Stimulated activated CD8-positive, alpha-beta memory T cell treated with anti-CD3 and anti-CD28 coated beads, Interleukin-4, amount 100 ng/mL, for 1 hour (primary cell): ENCODE measurements around the gene STX2.

Experiments
- DNase-seq, 2 donors: peaks; one replicate each; pipeline ENCODE4 v3.0.0-alpha.2; 2020; ENCODE audit warnings: low read depth in 2 of 2, low spot score in 1 of 2

Gene STX2

GRCh38 chr12:130831876-130832405 is 7.1 kb downstream of the STX2 start:
- DNase-seq = no peak

- DNase-seq = no peak
Observed at GRCh38 chr12:130831246-130831645, 7.8 kb downstream of the STX2 start.

- DNase-seq = no peak
Observed at GRCh38 chr12:130830246-130830551, 8.9 kb downstream of the STX2 start.

DNA sequence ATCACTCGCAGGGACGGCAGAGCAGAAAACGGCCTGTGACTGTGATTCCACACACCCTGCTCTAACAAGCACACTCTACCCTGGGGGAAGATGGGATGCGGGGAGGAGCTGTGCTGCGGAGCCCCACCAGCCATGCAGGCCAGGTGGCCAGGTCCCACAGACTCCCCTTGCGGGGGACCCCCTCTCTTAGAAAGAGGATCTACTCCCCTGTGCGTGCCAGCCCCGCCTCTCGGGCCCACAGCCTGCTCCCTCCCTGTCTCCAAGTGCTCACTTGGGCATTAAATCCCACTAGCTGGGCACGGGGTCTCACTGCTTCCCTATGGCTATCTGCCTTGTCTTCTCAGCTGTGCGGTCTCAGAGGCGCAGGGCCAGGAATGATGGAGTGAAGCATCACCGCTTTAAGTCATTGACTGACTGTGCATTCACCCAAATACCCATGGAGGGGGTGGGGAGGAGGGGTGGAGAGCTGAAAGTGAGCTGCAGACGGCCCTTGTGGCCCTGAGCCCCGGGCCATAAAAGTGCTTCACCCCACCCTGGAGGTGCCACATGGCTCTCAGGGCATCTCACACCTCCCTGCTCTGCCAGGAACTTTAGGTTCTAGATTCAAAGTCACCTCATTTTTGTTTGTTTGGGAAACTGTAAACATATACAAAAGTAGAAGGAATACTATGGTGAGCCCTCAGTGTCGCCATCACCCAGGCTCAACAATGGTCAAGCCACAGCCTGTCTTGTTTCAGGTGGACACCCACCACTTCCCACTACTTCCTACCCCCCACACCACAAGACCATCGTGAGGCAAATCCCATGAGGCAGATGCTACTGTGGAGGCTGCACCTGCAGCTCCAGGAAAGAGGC is 9.4 kb downstream of the STX2 start:
- no peak for DNase-seq

- no peak for DNase-seq
Observed at GRCh38 chr12:130828895-130829294, 10.2 kb downstream of the STX2 start.

GRCh38 chr12:130827432-130827831 is 11.6 kb downstream of the STX2 start:
- no peak for DNase-seq

- peak; percentile 38 to 51 for DNase-seq
Observed at GRCh38 chr12:130826151-130826801, 12.8 kb downstream of the STX2 start.

DNA sequence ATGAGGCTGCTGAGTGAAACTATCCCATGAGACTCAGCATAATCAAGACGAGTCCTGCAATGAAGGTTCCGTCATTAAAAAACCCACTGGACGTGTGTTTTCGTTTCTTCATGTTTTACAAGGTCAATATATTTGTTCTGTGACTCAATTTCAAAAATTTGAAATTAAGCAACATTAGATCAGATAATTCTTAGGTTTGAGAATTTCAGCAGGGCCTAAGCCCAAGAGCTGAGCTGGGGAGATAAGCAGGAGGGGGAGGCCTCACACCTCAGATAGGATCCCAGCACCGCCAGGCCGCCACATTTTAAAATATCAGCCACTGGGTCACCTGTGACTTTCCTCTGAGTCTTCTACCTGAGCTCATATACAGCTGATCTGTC is 13.3 kb downstream of the STX2 start:
- no peak for DNase-seq

DNA sequence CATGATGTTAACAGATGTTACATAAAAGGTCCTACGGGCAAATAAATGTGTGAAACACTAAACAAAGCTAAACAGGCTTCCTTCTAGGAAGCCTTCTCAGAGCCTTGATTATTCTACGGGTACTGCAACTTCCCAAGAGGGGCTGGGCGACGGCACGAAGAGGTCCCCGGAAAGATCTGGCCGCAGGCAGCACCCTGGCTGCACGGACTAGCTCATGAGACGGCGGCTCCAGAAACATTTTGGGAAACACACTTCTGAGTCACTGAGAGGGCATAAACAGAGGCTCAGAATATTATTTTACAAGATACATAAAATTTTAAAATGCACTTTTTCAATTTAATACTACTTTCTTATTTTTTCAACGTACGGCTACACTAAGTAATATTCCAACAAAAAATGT is 19.4 kb downstream of the STX2 start:
- DNase-seq = no peak

DNA sequence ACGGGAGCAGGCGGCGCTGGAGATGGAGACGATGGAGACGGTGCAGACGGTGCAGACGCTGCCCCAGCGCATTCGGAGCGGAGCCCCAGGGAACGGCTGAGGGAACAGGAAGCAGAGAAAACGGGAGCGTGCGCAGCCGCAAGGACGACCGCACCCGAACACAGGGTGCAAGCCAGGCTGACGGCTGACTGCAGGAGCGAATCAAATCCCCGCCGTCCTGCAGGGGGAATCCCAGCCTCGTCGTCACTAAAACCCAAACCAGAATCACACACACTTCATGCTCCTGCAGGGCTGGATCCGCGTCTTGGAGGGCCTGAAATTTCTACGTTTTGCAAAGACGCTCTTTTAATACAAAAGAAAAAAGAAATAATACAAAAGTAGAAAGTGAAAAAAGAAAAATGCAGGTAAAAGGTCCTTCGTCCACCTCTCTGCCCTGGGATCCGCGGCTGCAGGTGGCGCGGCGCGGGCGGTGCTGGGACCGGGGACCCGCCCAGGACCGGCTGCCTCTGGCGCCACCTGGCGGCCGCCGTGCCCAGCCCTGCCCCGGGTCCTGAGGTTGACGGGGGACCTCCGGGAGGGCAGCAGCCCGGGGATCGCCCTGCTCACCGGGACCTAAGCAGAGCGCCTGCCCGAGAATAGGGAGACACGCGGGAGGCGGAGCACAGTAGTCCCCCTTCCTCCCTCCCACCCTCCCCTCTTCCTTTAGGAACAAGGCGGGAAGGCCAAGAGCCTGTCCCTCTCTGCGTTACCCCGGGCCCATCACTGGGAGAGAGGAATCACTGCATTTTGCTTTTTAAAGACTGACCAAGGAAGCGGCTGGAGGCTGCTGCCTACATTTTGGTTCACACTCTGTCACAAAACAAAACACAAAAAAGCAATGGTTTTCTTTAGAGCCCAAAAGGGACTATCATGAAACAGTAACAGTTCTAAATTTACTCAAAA is 20.1 kb downstream of the STX2 start:
- peak in 1 of 2 donors; percentile 61 for DNase-seq

- no peak for DNase-seq
Observed at GRCh38 chr12:130818272-130818634, 20.8 kb downstream of the STX2 start.

- DNase-seq = no peak
Observed at GRCh38 chr12:130817804-130818203, 21.2 kb downstream of the STX2 start.

DNA sequence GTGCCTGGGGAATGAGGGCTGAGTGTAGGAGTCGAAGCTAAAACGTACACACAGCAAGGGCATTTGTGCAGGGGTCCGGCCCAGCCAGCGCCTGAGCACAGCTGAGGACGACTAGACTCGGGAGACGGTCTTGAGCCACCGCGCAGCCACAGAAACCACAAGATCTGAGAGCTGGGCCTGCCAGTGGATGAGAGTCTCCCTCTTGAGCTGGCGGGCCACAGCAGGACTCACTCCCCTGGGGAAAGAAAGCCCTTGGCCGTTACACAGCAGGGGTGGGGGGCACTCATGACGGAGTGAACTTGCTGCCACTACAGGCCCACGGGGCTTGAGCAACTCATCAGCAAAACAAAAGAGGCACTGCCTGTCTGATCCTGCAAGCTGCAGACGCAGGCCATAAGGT is 23.0 kb downstream of the STX2 start:
- DNase-seq = no peak

- DNase-seq = no peak
Observed at GRCh38 chr12:130815028-130815741, 23.9 kb downstream of the STX2 start.

- no peak for DNase-seq
Observed at GRCh38 chr12:130813949-130814348, 25.1 kb downstream of the STX2 start.

GRCh38 chr12:130813436-130813835 is 25.6 kb downstream of the STX2 start:
- DNase-seq = no peak

DNA sequence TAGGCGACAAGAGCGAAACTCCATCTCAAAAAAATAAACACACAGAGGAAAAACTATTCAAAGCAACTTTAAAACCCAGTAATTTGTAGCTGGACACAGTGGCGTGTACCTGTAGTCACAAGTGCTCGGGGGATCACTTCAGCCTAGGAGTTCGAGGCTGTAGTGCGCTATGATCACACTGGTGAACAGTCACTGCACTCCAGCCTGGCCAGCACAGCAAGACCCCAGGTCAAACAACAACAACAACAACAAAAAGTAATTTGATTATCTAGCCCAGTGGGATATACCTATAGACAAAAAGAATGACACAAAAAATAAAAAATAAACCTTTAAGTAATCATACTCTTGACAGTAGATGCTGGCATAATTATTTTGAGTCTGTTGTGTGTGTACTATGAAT is 29.3 kb downstream of the STX2 start:
- DNase-seq = no peak

DNA sequence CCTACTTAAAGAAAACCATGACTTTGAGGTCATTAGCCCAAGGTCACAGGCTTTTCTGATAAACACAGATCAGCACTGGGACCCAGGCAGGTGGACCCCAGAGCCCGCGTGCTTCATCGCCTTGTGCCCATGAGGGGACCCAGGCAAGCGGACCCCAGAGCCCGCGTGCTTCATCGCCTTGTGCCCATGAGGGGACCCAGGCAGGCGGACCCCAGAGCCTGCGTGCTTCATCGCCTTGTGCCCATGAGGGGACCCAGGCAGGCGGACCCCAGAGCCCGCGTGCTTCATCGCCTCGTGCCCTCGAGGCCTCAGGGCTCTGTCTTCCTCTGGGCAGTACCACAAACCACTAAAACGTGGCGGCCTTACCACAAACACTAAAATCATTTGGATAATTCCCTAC is 31.7 kb downstream of the STX2 start:
- DNase-seq = no peak

DNA sequence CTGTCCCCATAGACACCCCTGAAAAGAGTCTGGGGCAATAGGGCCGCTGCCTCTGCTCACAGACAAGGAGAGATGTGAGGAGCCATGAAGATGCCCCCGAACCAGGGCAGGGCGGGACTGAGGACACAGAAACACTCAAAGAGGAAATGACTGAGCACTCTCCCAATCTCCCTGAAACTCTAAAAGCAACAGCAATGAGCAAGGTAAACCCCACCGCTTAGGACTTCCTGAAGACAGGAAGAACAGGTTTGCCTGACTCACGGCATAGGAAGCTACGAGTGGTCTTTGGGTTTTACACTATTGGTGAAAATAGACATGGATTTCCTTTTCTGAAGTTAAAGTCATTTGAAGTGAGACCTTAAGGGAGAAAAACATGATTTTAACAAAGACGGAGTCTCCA is 32.5 kb downstream of the STX2 start:
- no peak for DNase-seq

DNA sequence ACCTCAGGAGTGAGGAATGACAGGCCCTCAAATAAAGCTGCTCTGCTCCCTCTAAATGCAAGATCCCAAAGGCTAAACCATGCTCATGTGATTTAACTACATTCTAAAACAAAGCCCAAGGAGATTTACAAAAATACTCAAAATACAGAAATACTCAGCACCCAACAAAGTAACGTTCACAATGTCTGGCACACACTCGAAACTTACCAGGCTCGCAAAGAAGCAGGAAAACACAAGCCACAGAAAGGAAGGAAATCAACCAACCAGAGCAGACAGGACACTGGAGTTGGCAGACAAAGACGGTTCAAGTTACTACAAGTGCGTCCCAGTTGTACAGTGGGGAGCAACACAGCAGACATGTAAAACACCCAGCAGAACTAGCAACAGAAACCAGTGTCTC is 33.4 kb downstream of the STX2 start:
- no peak for DNase-seq

DNA sequence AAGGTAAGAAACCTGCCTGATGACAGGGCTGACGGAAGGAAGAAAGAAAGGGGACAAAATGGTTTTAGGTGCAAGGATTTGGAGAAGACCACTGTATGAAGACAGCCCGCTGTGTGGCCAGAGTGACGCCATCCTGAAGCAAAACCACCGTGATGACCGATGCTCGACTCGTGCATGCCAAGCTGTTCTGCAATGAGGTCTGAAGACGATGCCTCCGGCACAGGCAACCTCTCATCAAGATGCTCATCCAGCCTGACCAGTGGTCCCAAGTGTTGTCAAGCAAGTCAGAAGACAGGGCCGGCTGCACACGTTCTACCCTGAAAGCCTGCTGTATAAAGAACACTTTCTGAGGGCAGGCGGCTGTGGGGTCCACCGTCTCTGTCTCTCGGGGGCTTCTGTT is 34.8 kb downstream of the STX2 start:
- no peak for DNase-seq
